Muscle layer of duodenum (tissue), 2 donors: ENCODE measurements around the gene ATP5F1A.
"Not testable (repeated sequence)": the region's sequence is repeated elsewhere in the genome, so short reads cannot be mapped to it uniquely, and the experiment has no call there.

Experiments used
- H3K27ac ChIP-seq: one replicate; pipeline ENCODE4 v1.7.0; 2013; ENCODE audit warnings: mild to moderate bottlenecking, low read length
- H3K27me3 ChIP-seq: one replicate; pipeline ENCODE4 v1.7.0; 2013; ENCODE audit warnings: low read depth, mild to moderate bottlenecking, control low read depth, low read length
- H3K36me3 ChIP-seq, 2 donors: one replicate each; pipeline ENCODE4 v1.7.0; 2013; ENCODE audit warnings: low read length in 2 of 2, control low read depth in 1 of 2, mild to moderate bottlenecking in 1 of 2; ENCODE audit not compliant: insufficient read depth in 2 of 2, control insufficient read depth in 1 of 2
- H3K4me1 ChIP-seq, 2 donors: one replicate each; pipeline ENCODE4 v1.7.0; 2013; ENCODE audit warnings: low read length in 2 of 2, mild to moderate bottlenecking in 2 of 2, control low read depth in 1 of 2, moderate library complexity in 1 of 2; ENCODE audit not compliant: insufficient read depth in 2 of 2, control insufficient read depth in 1 of 2
- H3K4me3 ChIP-seq, 2 donors: one replicate each; pipeline ENCODE4 v1.7.0; 2013; ENCODE audit warnings: low read length in 2 of 2, low read depth in 1 of 2, mild to moderate bottlenecking in 1 of 2
- H3K9me3 ChIP-seq, 2 donors: one replicate each; pipeline ENCODE4 v1.7.0; 2013; ENCODE audit warnings: low read length in 2 of 2, control low read depth in 1 of 2, mild to moderate bottlenecking in 1 of 2; ENCODE audit not compliant: control insufficient read depth in 1 of 2
- donor health status: healthy.

Gene ATP5F1A

GRCh38 chr18:46097801-46098615, at the start of gene ATP5F1A:
TSS of gene ATP5F1A (minus strand) at chr18:46098296. CDS start at chr18:46098231, 65 bp downstream.
- peaks cover 0 to 10% of the 10 kb centered on the region in 2 donors for H3K36me3 ChIP-seq
- H3K27me3 ChIP-seq: no peaks in the 10 kb centered on the region
- H3K4me1 ChIP-seq: peaks cover 0 to 33% of the 10 kb centered on the region in 2 donors
- peak within 1 kb of the TSS; percentile 88 to 98 for H3K4me3 ChIP-seq
- peak within 1 kb of the TSS; percentile 99 for H3K27ac ChIP-seq
- no peaks in the 10 kb centered on the region for H3K9me3 ChIP-seq

- Histone ChIP-seq H3K4me1 (no peaks in the 10 kb centered on the region), H3K27me3 (no peaks in the 10 kb centered on the region), H3K4me3 (no peak overlapping the region), H3K9me3 (no peaks in the 10 kb centered on the region), H3K36me3 (no peaks in the 10 kb centered on the region), H3K27ac (no peak overlapping the region)
These were observed 43.1 kb upstream of the ATP5F1A start for GRCh38 chr18:46141199-46141598.

- Histone ChIP-seq H3K27ac (no peak overlapping the region), H3K27me3 (no peaks in the 10 kb centered on the region), H3K9me3 (no peaks in the 10 kb centered on the region), H3K4me3 (no peak overlapping the region), H3K36me3 (no peaks in the 10 kb centered on the region), H3K4me1 (no peaks in the 10 kb centered on the region)
These were observed 42.1 kb upstream of the ATP5F1A start for GRCh38 chr18:46140173-46140572.

- Histone ChIP-seq H3K27me3 (no peaks in the 10 kb centered on the region), H3K4me3 (no peak overlapping the region)
These were observed 37.0 kb upstream of the ATP5F1A start for GRCh38 chr18:46134920-46135675.

GRCh38 chr18:46133534-46133933, 35.4 kb upstream of the ATP5F1A start:
- H3K4me1 ChIP-seq: no peaks in the 10 kb centered on the region
- H3K9me3 ChIP-seq: no peaks in the 10 kb centered on the region
- no peaks in the 10 kb centered on the region for H3K27me3 ChIP-seq
- peaks cover 0 to 14% of the 10 kb centered on the region in 2 donors for H3K36me3 ChIP-seq
- H3K27ac ChIP-seq: no peak overlapping the region
- H3K4me3 ChIP-seq: no peak overlapping the region

More at GRCh38 chr18:46134920-46135675, 37.0 kb upstream of the ATP5F1A start:
- H3K9me3 ChIP-seq: no peaks in the 10 kb centered on the region
- no peak overlapping the region for H3K27ac ChIP-seq
- H3K36me3 ChIP-seq: peaks cover 0 to 1% of the 10 kb centered on the region in 2 donors
- no peaks in the 10 kb centered on the region for H3K4me1 ChIP-seq

GRCh38 chr18:46130549-46130948, 32.5 kb upstream of the ATP5F1A start:
- H3K4me3 ChIP-seq, H3K9me3 ChIP-seq, H3K27me3 ChIP-seq, H3K27ac ChIP-seq, H3K4me1 ChIP-seq: not testable (repeated sequence)
- H3K36me3 ChIP-seq: peaks cover 7 to 32% of the 10 kb centered on the region in 2 donors

GRCh38 chr18:46130061-46130460, 32.0 kb upstream of the ATP5F1A start:
- no peaks in the 10 kb centered on the region for H3K27me3 ChIP-seq
- H3K4me1 ChIP-seq: no peaks in the 10 kb centered on the region
- H3K4me3 ChIP-seq: no peak overlapping the region
- H3K27ac ChIP-seq: no peak overlapping the region
- peaks cover 7 to 32% of the 10 kb centered on the region in 2 donors for H3K36me3 ChIP-seq
- H3K9me3 ChIP-seq: no peaks in the 10 kb centered on the region

- not testable (repeated sequence) for H3K9me3 ChIP-seq, H3K27ac ChIP-seq, H3K4me3 ChIP-seq, H3K4me1 ChIP-seq, H3K27me3 ChIP-seq
- H3K36me3 ChIP-seq: peaks cover 14 to 46% of the 10 kb centered on the region in 2 donors
These were observed 28.5 kb upstream of the ATP5F1A start for GRCh38 chr18:46126625-46127024.

GRCh38 chr18:46113751-46114150, 15.7 kb upstream of the ATP5F1A start:
- H3K27ac ChIP-seq: no peak overlapping the region
- no peaks in the 10 kb centered on the region for H3K4me1 ChIP-seq
- no peaks in the 10 kb centered on the region for H3K27me3 ChIP-seq
- H3K36me3 ChIP-seq: peaks cover 11 to 35% of the 10 kb centered on the region in 2 donors
- no peak overlapping the region for H3K4me3 ChIP-seq
- H3K9me3 ChIP-seq: no peaks in the 10 kb centered on the region

- Histone ChIP-seq H3K4me1 (no peaks in the 10 kb centered on the region), H3K36me3 (peaks cover 6 to 27% of the 10 kb centered on the region in 2 donors), H3K27ac (no peak overlapping the region), H3K9me3 (no peaks in the 10 kb centered on the region), H3K27me3 (no peaks in the 10 kb centered on the region), H3K4me3 (no peak overlapping the region)
These were observed 12.3 kb upstream of the ATP5F1A start for GRCh38 chr18:46110406-46110805.

GRCh38 chr18:46109386-46109785, 11.3 kb upstream of the ATP5F1A start:
- H3K27ac ChIP-seq: no peak overlapping the region
- H3K4me1 ChIP-seq: peaks cover 0 to 6% of the 10 kb centered on the region in 2 donors
- no peaks in the 10 kb centered on the region for H3K9me3 ChIP-seq
- H3K36me3 ChIP-seq: peaks cover 0 to 17% of the 10 kb centered on the region in 2 donors
- no peak overlapping the region for H3K4me3 ChIP-seq
- no peaks in the 10 kb centered on the region for H3K27me3 ChIP-seq
